ENCODE data around the gene PA2G4. TPM values are rescaled to one million over a fixed set of nuclear protein-coding genes. Genes with fewer than 3 reads are reported as not detected.
A peak's percentile ranks its signal among the peaks of the same experiment; 100 is the strongest.
"Not testable (repeated sequence)": the region's sequence is repeated elsewhere in the genome, so short reads cannot be mapped to it uniquely, and the experiment has no call there.

PA2G4 gene
- total RNA-seq, 4 donors from 2014 or later: 90.5 to 133 (median 105) TPM

DNA sequence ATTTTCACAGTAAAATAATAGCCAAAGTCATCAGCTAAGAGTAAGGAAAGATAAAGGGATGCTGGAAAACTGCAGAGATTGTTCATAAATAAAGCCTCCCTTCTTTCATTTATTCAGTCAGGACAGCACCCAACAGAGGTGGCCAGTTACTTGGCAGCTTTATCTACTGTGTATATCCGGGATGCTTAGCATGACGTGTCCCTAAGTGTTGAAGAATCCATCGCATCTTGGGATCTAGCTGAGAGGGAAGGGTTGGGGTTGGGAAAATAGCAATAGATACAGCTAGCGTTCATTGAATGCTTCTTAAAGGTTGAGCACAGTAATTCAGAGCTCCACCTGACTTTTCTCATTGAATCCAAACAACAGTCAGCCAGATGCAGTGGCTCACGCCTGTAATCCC, 30.0 kb upstream of the PA2G4 start:
- WGBS: 72% methylated on average over 5 of the region's 5 CpGs
- no peak for DNase-seq (ENCODE audit: extremely low spot score)
- H3K4me3 ChIP-seq: no peak overlapping the region

GRCh38 chr12:56077966-56078365, 26.4 kb upstream of the PA2G4 start:
- Histone ChIP-seq H3K27me3 (peaks cover 0 to 31% (median 12%) of the 10 kb centered on the region in 4 donors), H3K4me1 (peaks cover 7 to 23% (median 20%) of the 10 kb centered on the region in 4 donors)
- DNase-seq (ENCODE audit: extremely low spot score); intact Hi-C loops (cut with DNase I); H3K36me3 ChIP-seq; H3K27ac ChIP-seq (replicated peaks in 1 of 4); H3K9me3 ChIP-seq; H3K4me3 ChIP-seq: not testable (repeated sequence)
- WGBS: 84% methylated on average over 9 of the region's 9 CpGs

More for the DNA sequence above, 30.0 kb upstream of the PA2G4 start:
- H3K9me3 ChIP-seq: no peaks in the 10 kb centered on the region
- H3K27ac ChIP-seq (replicated peaks in 1 of 4): no peak overlapping the region
- H3K36me3 ChIP-seq: no peaks in the 10 kb centered on the region
- H3K4me1 ChIP-seq: peaks cover 0 to 10% (median 6%) of the 10 kb centered on the region in 4 donors
- TF ChIP-seq POLR2AphosphoS5 (IDR thresholded peaks at IDR 0.05): no peak
- H3K27me3 ChIP-seq: no peaks in the 10 kb centered on the region
- intact Hi-C loops (cut with DNase I): no loop called here

DNA sequence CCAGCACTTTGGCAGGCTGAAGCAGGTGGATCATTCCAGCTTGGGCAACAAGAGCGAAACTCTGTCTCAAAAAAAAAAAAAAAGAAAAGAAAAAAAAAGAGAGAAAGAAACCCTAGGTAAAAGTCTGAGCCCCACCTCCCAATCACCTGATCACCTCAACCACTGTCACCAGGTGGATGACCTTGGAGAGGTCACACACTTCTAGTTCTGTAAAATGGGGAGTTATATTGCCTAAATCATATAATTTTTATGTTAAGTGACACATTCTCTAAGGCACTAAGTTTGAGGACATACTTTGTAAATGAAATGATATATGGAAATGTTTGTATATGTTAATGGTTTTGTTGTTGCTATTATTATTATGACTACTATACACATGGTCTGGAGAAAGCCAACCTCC, 25.9 kb upstream of the PA2G4 start:
- Histone ChIP-seq H3K4me1 (peaks cover 7 to 23% (median 20%) of the 10 kb centered on the region in 4 donors), H3K36me3 (no peaks in the 10 kb centered on the region), H3K4me3 (peak overlapping the region in 1 of 4 donors; percentile 66), H3K27ac (replicated peaks in 1 of 4) (peak overlapping the region in 2 of 4 donors; percentile 64 to 75), H3K27me3 (peaks cover 0 to 32% (median 12%) of the 10 kb centered on the region in 4 donors), H3K9me3 (no peaks in the 10 kb centered on the region)
- DNase-seq (ENCODE audit: extremely low spot score): no peak
- intact Hi-C loops (cut with DNase I): no loop called here
- 100% methylated on average over 1 of the region's 1 CpG for WGBS
- TF ChIP-seq POLR2AphosphoS5 (IDR thresholded peaks at IDR 0.05) (no peak), POLR2A (IDR thresholded peaks at IDR 0.05; ENCODE audit: low read depth) (no peak), EP300 (IDR thresholded peaks at IDR 0.05) (no peak)
- TF ChIP-seq, protein P1, sequence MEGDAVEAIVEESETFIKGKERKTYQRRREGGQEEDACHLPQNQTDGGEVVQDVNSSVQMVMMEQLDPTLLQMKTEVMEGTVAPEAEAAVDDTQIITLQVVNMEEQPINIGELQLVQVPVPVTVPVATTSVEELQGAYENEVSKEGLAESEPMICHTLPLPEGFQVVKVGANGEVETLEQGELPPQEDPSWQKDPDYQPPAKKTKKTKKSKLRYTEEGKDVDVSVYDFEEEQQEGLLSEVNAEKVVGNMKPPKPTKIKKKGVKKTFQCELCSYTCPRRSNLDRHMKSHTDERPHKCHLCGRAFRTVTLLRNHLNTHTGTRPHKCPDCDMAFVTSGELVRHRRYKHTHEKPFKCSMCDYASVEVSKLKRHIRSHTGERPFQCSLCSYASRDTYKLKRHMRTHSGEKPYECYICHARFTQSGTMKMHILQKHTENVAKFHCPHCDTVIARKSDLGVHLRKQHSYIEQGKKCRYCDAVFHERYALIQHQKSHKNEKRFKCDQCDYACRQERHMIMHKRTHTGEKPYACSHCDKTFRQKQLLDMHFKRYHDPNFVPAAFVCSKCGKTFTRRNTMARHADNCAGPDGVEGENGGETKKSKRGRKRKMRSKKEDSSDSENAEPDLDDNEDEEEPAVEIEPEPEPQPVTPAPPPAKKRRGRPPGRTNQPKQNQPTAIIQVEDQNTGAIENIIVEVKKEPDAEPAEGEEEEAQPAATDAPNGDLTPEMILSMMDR (IDR thresholded peaks at IDR 0.05): no peak

- peak overlapping the region; percentile 59 to 66 (median 60) for H3K4me3 ChIP-seq
- WGBS: 7% methylated on average over 16 of the region's 50 CpGs
- H3K36me3 ChIP-seq: no peaks in the 10 kb centered on the region
- H3K4me1 ChIP-seq: peaks cover 7 to 23% (median 20%) of the 10 kb centered on the region in 4 donors
- peaks cover 0 to 32% (median 12%) of the 10 kb centered on the region in 4 donors for H3K27me3 ChIP-seq
- H3K9me3 ChIP-seq: no peaks in the 10 kb centered on the region
- DNase-seq (ENCODE audit: extremely low spot score): peak; percentile 93
- peak overlapping the region; percentile 64 to 75 (median 70) for H3K27ac ChIP-seq (replicated peaks in 1 of 4)
- intact Hi-C loops (cut with DNase I): no loop called here
- TF ChIP-seq POLR2AphosphoS5 (IDR thresholded peaks at IDR 0.05) (peak; percentile 36 to 55), EP300 (IDR thresholded peaks at IDR 0.05) (no peak), POLR2A (IDR thresholded peaks at IDR 0.05; ENCODE audit: low read depth) (no peak)
- TF ChIP-seq, protein P1 (IDR thresholded peaks at IDR 0.05): peak; percentile 60 to 83 (median 73)
These were observed 25.2 kb upstream of the PA2G4 start for GRCh38 chr12:56078931-56079722.

DNA sequence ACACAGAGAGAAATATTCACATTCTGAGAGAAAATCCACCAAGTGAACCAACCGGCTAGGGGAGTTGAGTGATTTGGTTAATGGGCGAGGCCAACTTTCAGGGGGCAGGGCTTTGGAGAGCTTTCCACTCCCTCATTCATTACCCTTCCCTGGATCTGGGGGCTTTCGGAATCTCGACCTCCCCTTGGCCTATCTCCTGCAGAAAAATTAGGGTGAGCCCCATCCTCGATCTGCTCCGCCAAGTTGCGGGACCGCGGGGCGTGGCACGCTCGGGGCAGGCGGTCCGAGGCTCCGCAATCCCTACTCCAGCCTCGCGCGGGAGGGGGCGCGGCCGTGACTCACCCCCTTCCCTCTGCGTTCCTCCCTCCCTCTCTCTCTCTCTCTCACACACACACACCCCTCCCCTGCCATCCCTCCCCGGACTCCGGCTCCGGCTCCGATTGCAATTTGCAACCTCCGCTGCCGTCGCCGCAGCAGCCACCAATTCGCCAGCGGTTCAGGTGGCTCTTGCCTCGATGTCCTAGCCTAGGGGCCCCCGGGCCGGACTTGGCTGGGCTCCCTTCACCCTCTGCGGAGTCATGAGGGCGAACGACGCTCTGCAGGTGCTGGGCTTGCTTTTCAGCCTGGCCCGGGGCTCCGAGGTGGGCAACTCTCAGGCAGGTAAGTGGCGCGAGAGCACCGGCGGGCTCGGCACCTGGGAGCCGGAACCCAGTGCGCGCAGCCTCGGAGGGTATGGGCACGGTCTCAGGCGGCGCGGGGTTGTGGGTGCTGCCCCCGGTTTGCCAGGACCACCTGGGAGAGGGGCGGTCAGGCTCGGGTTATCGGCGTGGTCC, 24.4 kb upstream of the PA2G4 start, which contains the start of gene ERBB3:
TSS of gene ERBB3 (plus strand) at position 443 of the 833 bp plus-strand sequence. CDS start at position 579, 136 bp downstream.
- WGBS: under 1% methylated on average over 21 of the region's 59 CpGs
- intact Hi-C loops (cut with DNase I): loop anchor here (2.0 kb wide), 1 partner anchor 23 kb away; no protein-coding TSS in a partner anchor
- TF ChIP-seq POLR2AphosphoS5 (IDR thresholded peaks at IDR 0.05) (peak; percentile 9 to 67), EP300 (IDR thresholded peaks at IDR 0.05) (no peak), POLR2A (IDR thresholded peaks at IDR 0.05; ENCODE audit: low read depth) (no peak)
- TF ChIP-seq, protein P1 (IDR thresholded peaks at IDR 0.05): peak in 1 of 3 experiments; percentile 10

More for the DNA sequence above, 24.4 kb upstream of the PA2G4 start, which contains the start of gene ERBB3:
- Histone ChIP-seq H3K27me3 (peaks cover 0 to 32% (median 12%) of the 10 kb centered on the region in 4 donors), H3K36me3 (no peaks in the 10 kb centered on the region), H3K27ac (replicated peaks in 1 of 4) (peak within 1 kb of the TSS; percentile 68 to 78 (median 74)), H3K4me1 (peaks cover 7 to 23% (median 20%) of the 10 kb centered on the region in 4 donors), H3K9me3 (no peaks in the 10 kb centered on the region), H3K4me3 (peak within 1 kb of the TSS; percentile 59 to 66 (median 60))
- no peak for DNase-seq (ENCODE audit: extremely low spot score)
